22Rv1 (cell line): ENCODE measurements around the gene CFAP221.

Source experiments
- CTCF ChIP-seq: fragments of 450-650 bp; IDR thresholded peaks from 2 replicates; pipeline ENCODE4 v1.5.1; 2017; ENCODE audit warnings: mild to moderate bottlenecking
- ZFX ChIP-seq: fragments of 450-650 bp; IDR thresholded peaks from 2 replicates; pipeline ENCODE4 v1.6.1; 2017; ENCODE audit warnings: antibody characterized with exemption, borderline replicate concordance

- TF ChIP-seq CTCF (no peak), ZFX (no peak)
Observed at GRCh38 chr2:119704670-119705120, 160.4 kb downstream of the CFAP221 start.
